ENCODE measurements around the gene LHX3. TPM values are rescaled to one million over a fixed set of nuclear protein-coding genes. Genes with fewer than 3 reads are reported as not detected.
A peak's percentile ranks its signal among the peaks of the same experiment; 100 is the strongest.

LHX3 gene
- total RNA-seq, 1 experiment from 2014 or later = 0.07 TPM

DNA sequence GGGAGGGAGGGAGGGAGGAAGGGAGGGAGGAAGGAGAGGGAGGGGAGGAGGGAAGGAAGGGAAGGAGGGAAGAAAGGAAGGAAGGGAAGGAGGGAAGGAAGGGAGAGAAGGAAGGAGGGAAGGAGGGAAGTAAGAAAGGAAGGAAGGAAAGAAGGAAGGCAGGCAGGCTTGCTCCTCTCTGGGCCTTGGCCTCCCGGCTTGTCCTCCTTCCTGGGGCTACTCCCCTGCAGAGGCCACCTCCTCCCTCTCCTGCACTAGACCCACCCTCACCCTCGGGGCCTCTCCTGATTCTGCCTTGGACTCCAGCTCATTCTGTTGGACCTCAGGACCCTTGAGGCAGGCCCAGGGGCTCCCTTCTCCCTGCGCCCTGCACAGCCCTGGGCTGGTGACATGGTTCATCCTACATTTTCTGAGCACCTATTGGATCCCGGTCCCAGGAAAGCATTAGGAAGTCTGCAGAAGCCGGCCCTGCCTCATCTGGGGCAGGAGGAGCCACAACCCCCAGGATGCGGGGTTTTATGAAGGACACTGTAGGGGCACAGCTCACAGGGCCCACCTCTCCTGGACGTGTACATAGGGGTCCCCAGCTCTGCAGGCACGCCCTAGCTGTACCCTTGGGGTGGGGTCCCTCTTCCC, 23.0 kb downstream of the LHX3 start:
- DNase-seq (ENCODE audit: extremely low read depth, low read depth) = no peak

DNA sequence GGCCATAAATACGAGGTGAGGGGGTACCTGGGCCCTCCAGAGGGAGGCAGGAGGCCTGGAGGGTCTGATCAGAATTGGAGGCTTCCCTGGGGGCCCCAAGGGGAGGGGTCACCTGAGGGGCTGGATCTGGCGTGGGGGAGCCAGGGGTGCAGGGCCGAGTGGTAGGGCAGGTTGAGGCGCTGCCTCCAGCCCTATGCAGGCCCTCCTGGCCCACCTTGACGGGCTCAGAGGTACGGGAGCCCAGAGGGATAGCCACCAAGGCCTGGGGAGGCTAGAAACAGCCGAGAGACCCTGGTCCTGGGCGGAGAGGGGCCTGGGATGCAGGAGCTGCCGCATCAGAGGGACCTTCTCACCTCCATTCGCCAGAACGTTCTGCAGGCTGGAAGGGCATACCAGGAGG, 24.3 kb downstream of the LHX3 start:
- DNase-seq (ENCODE audit: extremely low read depth, low read depth) = no peak

GRCh38 chr9:136179761-136180160, 25.2 kb downstream of the LHX3 start:
- DNase-seq (ENCODE audit: extremely low read depth, low read depth) = no peak

- DNase-seq (ENCODE audit: extremely low read depth, low read depth) = no peak
These were observed 25.8 kb downstream of the LHX3 start for GRCh38 chr9:136179101-136179616.

DNA sequence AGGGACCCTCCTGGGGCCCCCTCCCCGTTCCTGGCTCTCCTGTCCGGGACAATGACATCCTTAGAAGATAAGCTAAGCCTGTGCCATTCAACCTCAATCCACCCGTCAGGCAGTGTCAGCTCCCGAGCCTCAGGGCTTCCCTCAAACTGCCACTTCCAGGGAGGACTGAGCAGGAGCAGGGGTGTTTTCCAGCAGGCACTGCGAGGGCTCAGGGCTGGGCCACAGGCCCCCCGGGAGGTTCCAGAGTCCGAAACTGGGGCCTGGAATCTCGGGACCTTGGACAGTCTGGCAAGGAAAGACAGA, 26.2 kb downstream of the LHX3 start:
- DNase-seq (ENCODE audit: extremely low read depth, low read depth) = no peak

- DNase-seq (ENCODE audit: extremely low read depth, low read depth) = no peak
These were observed 26.7 kb downstream of the LHX3 start for GRCh38 chr9:136178061-136178772.

- DNase-seq (ENCODE audit: extremely low read depth, low read depth) = no peak
These were observed 27.7 kb downstream of the LHX3 start for GRCh38 chr9:136177224-136177623.

GRCh38 chr9:136175616-136176197, 29.2 kb downstream of the LHX3 start:
- DNase-seq (ENCODE audit: extremely low read depth, low read depth) = no peak

GRCh38 chr9:136174779-136175615, 29.9 kb downstream of the LHX3 start:
- no peak for DNase-seq (ENCODE audit: extremely low read depth, low read depth)

DNA sequence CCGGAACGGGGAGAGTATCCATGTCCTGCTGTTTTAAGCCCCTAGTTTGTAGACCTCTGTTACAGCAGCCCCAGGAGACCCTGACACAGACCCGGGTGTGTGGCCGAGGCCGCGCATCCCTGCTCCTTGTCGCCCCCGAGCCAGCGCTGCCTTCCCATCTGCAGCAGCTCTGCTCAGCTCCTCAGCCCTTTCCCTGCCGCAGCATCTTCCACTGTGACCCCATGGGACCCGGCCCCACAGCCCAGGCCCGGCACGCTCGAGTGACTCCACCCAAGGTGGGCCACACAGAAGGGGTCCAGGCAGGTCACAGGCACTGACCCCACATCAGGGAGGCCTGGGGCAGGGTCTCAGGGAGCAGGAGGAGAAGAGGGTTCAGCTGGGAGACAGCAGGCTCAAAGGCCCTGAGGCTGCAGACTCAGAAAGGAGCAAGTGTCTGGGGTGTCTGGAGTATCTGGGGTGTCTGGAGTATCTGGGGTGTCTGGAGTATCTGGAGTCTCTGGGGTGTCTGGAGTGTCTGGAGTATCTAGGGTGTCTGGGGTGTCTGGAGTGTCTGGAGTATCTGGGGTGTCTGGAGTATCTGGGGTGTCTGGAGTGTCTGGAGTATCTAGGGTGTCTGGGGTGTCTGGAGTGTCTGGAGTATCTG, 31.2 kb downstream of the LHX3 start:
- no peak for DNase-seq (ENCODE audit: extremely low read depth, low read depth)

- DNase-seq (ENCODE audit: extremely low read depth, low read depth) = no peak
These were observed 32.4 kb downstream of the LHX3 start for GRCh38 chr9:136172412-136173079.

DNA sequence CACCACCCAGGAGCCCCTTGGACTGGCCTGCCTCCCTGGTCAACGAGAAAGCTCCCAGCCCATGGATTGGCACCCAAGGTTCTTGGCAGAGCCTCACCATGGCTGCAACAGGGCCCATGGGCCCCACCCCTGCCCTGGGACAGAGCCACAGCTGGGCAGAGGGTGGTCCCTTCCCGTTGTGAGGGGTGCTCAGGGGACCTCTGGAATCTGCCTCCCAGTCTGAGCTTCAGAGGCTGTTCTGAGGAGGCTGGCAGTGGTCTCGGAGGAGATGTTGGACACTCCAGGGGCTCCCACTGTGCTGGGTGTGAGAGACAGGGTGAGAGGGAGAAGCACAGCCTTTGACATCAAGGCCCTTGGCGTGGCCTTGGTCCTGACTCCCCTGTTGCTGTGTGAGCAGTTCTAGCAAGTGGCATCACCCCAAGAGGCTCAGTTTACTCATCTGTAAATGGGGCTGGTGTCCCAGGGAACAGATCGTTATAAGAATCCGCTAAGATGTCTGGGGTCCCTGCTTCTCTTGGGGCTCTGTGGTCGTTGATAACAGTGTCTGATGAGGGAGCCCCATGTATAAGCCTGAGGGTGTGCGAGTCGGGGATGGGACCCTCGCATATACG, 33.0 kb downstream of the LHX3 start:
- no peak for DNase-seq (ENCODE audit: extremely low read depth, low read depth)

GRCh38 chr9:136171009-136171800, 33.7 kb downstream of the LHX3 start:
- DNase-seq (ENCODE audit: extremely low read depth, low read depth) = no peak

DNA sequence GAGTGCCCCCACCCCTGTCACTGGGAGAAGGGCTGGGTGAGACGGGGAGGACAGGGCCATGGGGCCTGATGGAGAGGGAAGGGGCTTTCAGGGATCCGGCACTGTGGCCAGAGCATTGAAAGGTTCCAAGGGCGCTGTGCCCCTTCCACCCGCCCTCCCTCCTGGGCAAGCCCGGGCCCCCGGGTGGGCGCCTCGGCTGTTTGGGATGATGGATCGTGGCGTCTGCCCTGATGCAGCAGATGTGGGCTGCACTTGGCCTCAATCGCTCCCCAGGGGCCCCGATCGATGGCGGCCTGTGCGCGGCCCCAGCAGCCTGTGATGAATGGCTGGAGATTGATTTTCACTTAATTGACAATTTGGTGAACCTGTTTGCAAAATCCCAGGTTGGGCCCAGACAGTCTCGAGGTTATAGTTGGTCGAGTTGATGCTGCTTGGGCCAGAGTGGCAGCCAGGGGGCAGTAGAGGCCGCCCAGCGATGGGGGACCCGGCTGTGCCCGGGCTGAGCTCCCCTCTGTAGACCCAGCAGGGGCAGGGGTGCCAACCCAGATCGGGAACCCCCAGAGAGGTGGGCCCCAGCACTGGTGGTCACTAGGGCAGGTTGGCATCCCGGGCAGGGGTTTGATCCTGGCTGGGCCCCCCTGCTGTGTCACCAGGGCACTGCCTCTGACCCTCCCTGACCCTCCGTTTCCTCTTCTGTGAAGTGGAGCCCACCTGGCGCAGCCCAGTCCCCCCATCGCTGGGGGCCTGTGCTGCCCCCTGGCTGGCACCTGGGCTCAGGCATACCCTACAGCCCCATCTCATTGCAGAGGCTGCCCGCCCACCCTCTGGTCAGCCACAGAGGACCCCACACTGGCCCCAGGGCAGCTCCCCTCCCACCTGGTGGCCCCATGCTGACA, 34.7 kb downstream of the LHX3 start:
- peak; percentile 23 for DNase-seq (ENCODE audit: extremely low read depth, low read depth)

DNA sequence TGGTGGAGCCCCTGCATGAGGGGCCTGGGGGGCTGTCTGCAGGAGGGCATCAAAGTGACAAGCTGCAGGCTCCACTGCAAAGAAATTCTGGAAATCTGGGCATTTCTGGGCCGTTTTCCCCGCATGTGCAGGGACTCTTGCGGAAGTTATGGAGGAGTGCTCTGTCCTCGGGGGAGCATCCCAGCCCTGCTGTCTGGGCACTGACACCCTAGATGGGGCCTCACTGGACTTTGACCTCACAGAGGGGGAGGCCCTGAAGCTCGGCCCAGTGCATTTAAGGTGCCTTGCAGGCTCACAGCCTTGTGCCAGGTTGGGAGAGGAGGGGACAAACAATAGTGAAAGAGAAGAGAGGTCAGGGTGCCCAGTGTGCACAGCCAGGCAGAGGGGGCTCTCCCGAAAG, 35.4 kb downstream of the LHX3 start:
- DNase-seq (ENCODE audit: extremely low read depth, low read depth) = no peak

DNA sequence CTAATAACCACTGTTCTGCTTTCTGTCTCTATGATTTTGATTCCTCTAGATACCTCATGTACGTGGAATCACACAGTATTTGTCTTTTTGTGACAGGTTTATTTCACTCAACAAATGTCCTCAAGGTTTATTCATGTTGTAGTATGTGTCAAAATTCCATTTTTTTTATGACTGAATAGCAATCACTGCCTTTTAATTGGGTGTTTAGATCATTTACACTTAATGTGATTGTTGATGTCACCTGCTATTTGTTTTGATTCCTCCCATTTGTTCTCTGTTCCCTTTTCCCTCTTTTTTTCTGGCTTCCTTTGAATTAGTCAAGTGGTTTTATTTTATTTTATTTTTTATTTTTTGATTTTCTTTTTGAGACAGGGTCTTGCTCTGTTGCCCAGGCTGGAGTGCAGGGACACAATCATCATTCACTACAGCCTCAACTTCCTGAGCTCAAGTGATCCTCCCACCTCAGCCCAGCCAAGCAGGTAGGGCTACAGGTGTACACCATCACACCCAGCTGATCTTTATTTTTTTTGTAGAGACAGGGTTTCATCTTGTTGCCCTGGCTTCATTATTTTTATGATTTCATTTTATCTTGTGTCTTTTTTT, 41.6 kb downstream of the LHX3 start:
- no peak for DNase-seq (ENCODE audit: extremely low read depth, low read depth)

DNA sequence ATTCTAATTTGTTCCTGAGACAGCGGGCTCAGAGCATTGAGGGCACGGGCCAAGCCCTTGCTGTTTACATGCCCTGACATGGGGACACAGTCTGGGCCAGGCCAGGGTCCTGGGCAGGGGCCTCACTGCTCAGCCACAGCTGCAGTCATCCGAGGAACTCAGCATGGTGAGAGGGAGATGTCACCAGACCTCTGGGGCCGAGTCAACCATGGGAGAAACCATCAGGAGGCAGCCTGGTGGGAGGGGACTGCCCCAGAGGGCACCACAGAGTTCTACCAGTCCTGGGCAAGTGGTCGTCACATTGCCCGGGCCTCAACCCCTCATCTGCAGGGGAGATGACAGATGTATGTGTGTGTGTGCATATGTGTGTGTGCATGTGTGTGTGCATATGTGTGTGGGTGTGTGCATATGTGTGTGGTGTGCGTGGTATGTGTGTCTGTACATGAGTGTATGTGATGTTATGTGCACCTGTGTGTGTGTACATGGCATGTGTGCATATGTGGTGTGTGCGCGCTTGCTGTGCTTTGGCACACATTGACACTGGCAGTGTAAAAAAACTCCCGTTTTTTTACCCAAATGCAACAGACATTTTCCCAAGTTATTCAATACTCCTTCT, 43.8 kb downstream of the LHX3 start:
- no peak for DNase-seq (ENCODE audit: extremely low read depth, low read depth)

Measured in NCI-H460 (cell line).